ENCODE data around the gene GRB7. TPM values are rescaled to one million over a fixed set of nuclear protein-coding genes. Genes with fewer than 3 reads are reported as not detected.

GRB7 gene
- polyA plus RNA-seq, 1 donor (not counting 4 experiments of a cell fraction or from before 2014, with no cell fraction given), result 4.2 TPM

DNA sequence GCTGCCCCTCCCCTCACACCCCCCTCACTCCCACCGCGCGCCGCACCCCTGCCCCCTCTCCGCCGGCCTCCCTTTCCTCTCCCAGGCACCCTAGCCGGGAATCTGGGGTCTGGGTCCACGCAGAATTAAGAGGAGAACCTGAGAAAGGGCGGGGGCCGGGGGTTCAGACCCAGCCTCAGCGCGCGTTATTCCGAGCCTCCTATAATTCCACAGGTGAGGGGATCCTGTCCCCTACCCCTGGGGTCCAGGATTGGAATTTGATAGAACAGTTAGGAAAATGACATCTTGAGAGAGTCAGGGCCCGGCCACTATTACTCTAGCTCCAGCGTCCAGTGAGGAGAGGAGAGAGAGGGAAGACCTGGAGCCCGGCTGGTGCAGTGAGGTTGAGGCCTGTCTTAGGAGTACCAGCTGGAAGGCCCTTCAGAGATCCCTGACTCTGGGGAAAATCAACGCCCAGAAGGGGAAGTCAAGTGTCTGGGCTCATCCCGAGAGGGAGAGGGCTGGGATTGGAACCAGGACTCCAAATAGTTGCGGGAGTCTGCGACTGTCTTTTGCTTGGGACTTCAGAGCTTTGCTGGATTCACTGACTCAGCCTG lies 17.3 kb downstream of the GRB7 start:
- TF ChIP-seq CTCF (optimal IDR thresholded peaks at IDR 0.05 in 1 of 3, IDR thresholded peaks at IDR 0.05 in 1 of 3, conservative IDR thresholded peaks at IDR 0.05 in 1 of 3; ENCODE audit: extremely low read depth in 1 of 3, insufficient read depth in 2 of 3, low read length in 3 of 3) (no peak), EZH2 (IDR thresholded peaks at IDR 0.05; ENCODE audit: low read length) (no peak)
- dilution Hi-C loops (cut with MboI; ENCODE audit: extremely low pct_ligation_motif_present, low sequenced_read_pairs), result no loop called here
- FAIRE-seq (no peak), DNase-seq (ENCODE audit: low read depth, low spot score) (no peak)
- H3K9ac ChIP-seq (ENCODE audit: control insufficient read depth, extremely low read depth, insufficient read depth, low read length), result peak overlapping the region; percentile 79
- peaks cover 50% of the 10 kb centered on the region for H3K27me3 ChIP-seq (ENCODE audit: control insufficient read depth, extremely low read depth, insufficient read depth, low read length)
- no peaks in the 10 kb centered on the region for H3K9me1 ChIP-seq (ENCODE audit: control insufficient read depth, extremely low read depth, insufficient read depth, low read length)
- H2AFZ ChIP-seq (ENCODE audit: control insufficient read depth, low read length), result no peak overlapping the region
- H3K9me3 ChIP-seq (ENCODE audit: control insufficient read depth, low read depth, low read length), result no peaks in the 10 kb centered on the region
- no peaks in the 10 kb centered on the region for H3K36me3 ChIP-seq (ENCODE audit: control insufficient read depth in 2 of 2, extremely low read depth in 1 of 2, insufficient read depth in 2 of 2, low read length in 2 of 2)
- H3K4me1 ChIP-seq (ENCODE audit: control insufficient read depth, extremely low read depth, insufficient read depth, low read length), result peaks cover 4% of the 10 kb centered on the region
- H3K4me2 ChIP-seq (ENCODE audit: control insufficient read depth, extremely low read depth, insufficient read depth, low read depth, low read length), result peak overlapping the region; percentile 72
- H3K4me3 ChIP-seq (ENCODE audit: control insufficient read depth in 2 of 3, extremely low read depth in 1 of 3, insufficient read depth in 2 of 3, low read depth in 1 of 3, low read length in 3 of 3), result peak overlapping the region; percentile 53 to 67 (median 58)
- H4K20me1 ChIP-seq (ENCODE audit: control insufficient read depth, extremely low read depth, insufficient read depth, low read length), result no peaks in the 10 kb centered on the region
- no peak overlapping the region for H3K27ac ChIP-seq (ENCODE audit: control insufficient read depth, insufficient read depth, low read length)
- no peaks in the 10 kb centered on the region for H3K79me2 ChIP-seq (ENCODE audit: control insufficient read depth, insufficient read depth, low read length)

DNA sequence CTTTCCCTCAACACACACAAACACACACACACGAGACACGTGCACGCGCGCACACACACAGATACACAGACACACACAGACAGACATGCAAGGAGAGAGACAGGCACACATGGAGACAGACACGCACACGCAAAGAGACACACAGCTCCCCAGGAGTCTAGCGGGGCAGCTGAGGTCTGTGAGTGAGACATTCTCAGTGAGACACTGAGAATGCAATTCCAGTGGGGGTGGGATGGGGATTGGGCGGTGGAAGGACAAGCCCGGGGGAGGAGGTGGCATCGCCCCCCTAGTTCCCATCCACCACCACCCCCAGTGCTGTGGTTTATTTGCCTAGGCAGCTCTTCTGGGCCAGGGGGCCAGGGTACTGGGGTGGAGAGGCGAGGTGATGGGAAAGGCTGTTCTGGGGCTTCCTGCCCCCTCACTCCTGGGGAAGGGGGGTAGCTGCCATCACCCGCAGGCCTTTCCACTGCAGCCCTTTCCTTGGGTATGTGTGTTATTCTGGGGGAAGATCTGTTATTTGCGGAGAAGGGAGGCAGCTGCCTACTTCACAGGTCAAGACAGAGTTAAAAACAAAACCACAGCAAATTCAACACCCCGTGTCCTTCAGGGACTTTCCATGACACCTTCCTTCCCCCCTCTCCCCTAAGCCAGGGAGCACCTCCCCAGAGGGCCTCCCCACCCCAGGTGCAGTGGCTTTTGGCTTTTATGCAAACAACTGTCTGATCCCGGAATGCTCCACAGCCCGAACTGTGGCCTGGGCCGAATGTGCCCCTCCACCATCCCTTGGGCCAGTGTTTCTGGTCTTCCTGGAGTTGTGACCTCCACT lies 18.0 kb downstream of the GRB7 start:
- no peak overlapping the region for H2AFZ ChIP-seq (ENCODE audit: control insufficient read depth, low read length)
- H3K9me3 ChIP-seq (ENCODE audit: control insufficient read depth, low read depth, low read length), result no peaks in the 10 kb centered on the region
- FAIRE-seq (no peak), DNase-seq (ENCODE audit: low read depth, low spot score) (no peak)
- no peak overlapping the region for H3K27ac ChIP-seq (ENCODE audit: control insufficient read depth, insufficient read depth, low read length)
- no peaks in the 10 kb centered on the region for H3K79me2 ChIP-seq (ENCODE audit: control insufficient read depth, insufficient read depth, low read length)
- H3K4me3 ChIP-seq (ENCODE audit: control insufficient read depth in 2 of 3, extremely low read depth in 1 of 3, insufficient read depth in 2 of 3, low read depth in 1 of 3, low read length in 3 of 3), result no peak overlapping the region
- H3K36me3 ChIP-seq (ENCODE audit: control insufficient read depth in 2 of 2, extremely low read depth in 1 of 2, insufficient read depth in 2 of 2, low read length in 2 of 2), result no peaks in the 10 kb centered on the region
- TF ChIP-seq CTCF (optimal IDR thresholded peaks at IDR 0.05 in 1 of 3, IDR thresholded peaks at IDR 0.05 in 1 of 3, conservative IDR thresholded peaks at IDR 0.05 in 1 of 3; ENCODE audit: extremely low read depth in 1 of 3, insufficient read depth in 2 of 3, low read length in 3 of 3) (no peak), EZH2 (IDR thresholded peaks at IDR 0.05; ENCODE audit: low read length) (peak; percentile 34)
- no peak overlapping the region for H3K4me2 ChIP-seq (ENCODE audit: control insufficient read depth, extremely low read depth, insufficient read depth, low read depth, low read length)
- no peaks in the 10 kb centered on the region for H3K9me1 ChIP-seq (ENCODE audit: control insufficient read depth, extremely low read depth, insufficient read depth, low read length)
- dilution Hi-C loops (cut with MboI; ENCODE audit: extremely low pct_ligation_motif_present, low sequenced_read_pairs), result no loop called here
- H3K9ac ChIP-seq (ENCODE audit: control insufficient read depth, extremely low read depth, insufficient read depth, low read length), result no peak overlapping the region
- H3K27me3 ChIP-seq (ENCODE audit: control insufficient read depth, extremely low read depth, insufficient read depth, low read length), result peaks cover 55% of the 10 kb centered on the region
- H3K4me1 ChIP-seq (ENCODE audit: control insufficient read depth, extremely low read depth, insufficient read depth, low read length), result no peaks in the 10 kb centered on the region
- H4K20me1 ChIP-seq (ENCODE audit: control insufficient read depth, extremely low read depth, insufficient read depth, low read length), result no peaks in the 10 kb centered on the region
